Measurements from ENCODE around the gene STK11IP. TPM values are rescaled to one million over a fixed set of nuclear protein-coding genes. Genes with fewer than 3 reads are reported as not detected.

The STK11IP gene
- total RNA-seq = 15.3 and 25.6 TPM in 2 replicates

GRCh38 chr2:219597552-219598307 is at the start of gene STK11IP:
Gene STK11IP (plus strand): TSS chr2:219597857. CDS start chr2:219598120, 263 bp downstream.

GRCh38 chr2:219571311-219572236 is 26.1 kb upstream of the STK11IP start, which contains the start of gene OBSL1:
Gene OBSL1 (minus strand): TSS chr2:219571539. CDS start chr2:219571232, 307 bp downstream.

GRCh38 chr2:219572237-219573001 is 25.2 kb upstream of the STK11IP start, which contains the start of gene INHA:
Gene INHA (plus strand): TSS chr2:219572310. CDS start chr2:219572375, 65 bp downstream.

GRCh38 chr2:219627103-219628100 is 29.7 kb downstream of the STK11IP start, which contains the start of gene SLC4A3:
Gene SLC4A3 (plus strand): TSS chr2:219627630. CDS start chr2:219627993, 363 bp downstream.

Other genes with a start within 250 kb of the STK11IP start
- 36.3 and 73.0 TPM in 2 replicates for gene DNPEP, start 209.9 kb upstream of the STK11IP start, total RNA-seq
- 0.98 and 30.6 TPM in 2 replicates for gene DES, start 179.5 kb upstream of the STK11IP start, total RNA-seq
- gene SPEG, start 163.0 kb upstream of the STK11IP start, total RNA-seq = 6.8 and 24.8 TPM in 2 replicates
- 37.0 and 59.0 TPM in 2 replicates for gene GMPPA, start 99.0 kb upstream of the STK11IP start, total RNA-seq
- not detected in 2 replicates for gene ASIC4, start 83.4 kb upstream of the STK11IP start, total RNA-seq
- 164 and 424 TPM in 2 replicates for gene CHPF, start 54.0 kb upstream of the STK11IP start, total RNA-seq
- gene TMEM198, start 53.8 kb upstream of the STK11IP start, total RNA-seq = 1.1 and 5.1 TPM in 2 replicates
- gene OBSL1, start 26.3 kb upstream of the STK11IP start, total RNA-seq = 55.2 and 101 TPM in 2 replicates
- gene INHA, start 25.5 kb upstream of the STK11IP start, total RNA-seq = 1.0 TPM in 1 of 2 replicates, not detected in the other
- 9.0 and 20.0 TPM in 2 replicates for gene SLC4A3, start 29.8 kb downstream of the STK11IP start, total RNA-seq